Peyer's patch (tissue), 4 donors: ENCODE results near the gene DNAJB6.

ENCODE experiments used
- CTCF ChIP-seq, 6 experiments: fragments of 450-650 bp in 4 of 6; fragments of 200-600 bp in 2 of 6; sonication (generic) in 1 of 6; IDR thresholded peaks; one replicate each; pipeline ENCODE4 v1.5.1; 2017 to 2019; ENCODE audit warnings: antibody characterized with exemption in 6 of 6, mild to moderate bottlenecking in 3 of 6, moderate library complexity in 1 of 6
- POLR2A ChIP-seq, 2 donors: fragments of 450-650 bp; IDR thresholded peaks; one replicate each; pipeline ENCODE4 v1.5.1; 2017; ENCODE audit warnings: antibody characterized with exemption in 2 of 2, mild to moderate bottlenecking in 2 of 2, moderate library complexity in 2 of 2

- TF ChIP-seq POLR2A (IDR thresholded peaks at IDR 0.05) = no peak
- no peak for TF ChIP-seq CTCF (IDR thresholded peaks at IDR 0.05)
Measured at GRCh38 chr7:157402388-157402703, 65.5 kb downstream of the DNAJB6 start.
